Ureter (tissue), 1 donor: ENCODE data around the gene RAD18. TPM values are rescaled to one million over a fixed set of nuclear protein-coding genes. Genes with fewer than 3 reads are reported as not detected.

Experiments
- DNase-seq: peaks from one replicate; pipeline ENCODE4 v3.0.0-alpha.2; 2020; ENCODE audit warnings: low spot score
- total RNA-seq: library from RNA; stranded (reverse); gene quantifications from one replicate; pipeline ENCODE4 v1.2.4, GENCODE V29; 2023
- donor health status: DM: yes; HTN: yes; CAD: no.

The RAD18 gene
- 9.4 TPM for total RNA-seq

DNA sequence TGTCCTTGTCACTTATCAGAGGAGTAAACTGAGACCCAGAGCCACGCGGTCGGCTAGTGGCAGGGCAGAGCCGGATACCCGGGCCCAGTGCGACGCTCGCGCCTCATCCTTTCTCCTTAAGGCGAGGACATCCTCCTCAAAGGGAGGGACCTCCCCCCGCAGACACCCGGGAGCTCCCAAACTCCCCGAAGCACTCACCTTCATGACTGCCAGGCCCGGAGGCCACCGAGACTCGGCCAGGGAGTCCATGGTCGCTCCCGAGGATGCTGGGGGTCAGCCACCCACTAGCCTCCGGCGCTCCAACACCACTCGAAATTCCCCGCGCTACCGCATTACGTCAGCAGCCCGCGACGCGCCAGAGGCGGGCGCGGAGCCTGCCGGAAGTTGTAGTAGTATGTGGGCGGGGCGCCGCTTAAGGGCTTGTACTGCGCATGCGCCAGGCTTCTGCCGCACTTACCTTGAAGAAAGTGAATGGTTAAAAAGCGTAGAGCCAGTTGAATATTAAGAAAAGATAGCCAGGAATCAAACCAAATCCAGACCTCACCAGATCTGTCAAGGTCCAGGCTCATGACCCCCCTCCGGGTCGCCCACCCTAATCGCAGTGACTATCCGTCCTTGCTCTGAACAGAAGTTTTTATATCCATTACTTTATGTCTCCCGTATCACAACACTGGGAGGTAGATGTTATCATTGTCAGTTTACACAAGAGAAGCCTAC is at the start of gene RAD18:
TSS of gene RAD18 (minus strand) at position 336 of the 717 bp plus-strand sequence. CDS start at position 249, 87 bp downstream.
- DNase-seq: peak; percentile 93

DNA sequence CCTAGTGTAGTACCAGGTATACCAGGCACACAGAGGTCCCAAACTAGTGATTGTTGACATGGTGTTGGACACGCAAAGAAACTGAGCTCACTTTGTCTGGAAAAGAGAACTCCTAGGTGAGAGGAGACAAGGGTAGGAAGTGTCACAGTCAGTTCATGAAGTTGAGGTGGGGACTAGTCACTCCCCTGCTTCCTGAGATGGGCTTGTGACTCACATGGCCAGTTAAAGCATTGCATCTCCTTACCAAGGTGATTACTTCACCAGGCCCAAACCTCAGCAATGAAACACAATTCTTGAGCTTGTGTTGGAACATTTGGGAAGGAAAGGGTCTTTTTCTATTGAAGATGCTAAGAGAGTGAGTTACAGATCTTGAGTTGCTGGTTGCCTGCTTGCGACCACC is 49.2 kb upstream of the RAD18 start:
- no peak for DNase-seq

DNA sequence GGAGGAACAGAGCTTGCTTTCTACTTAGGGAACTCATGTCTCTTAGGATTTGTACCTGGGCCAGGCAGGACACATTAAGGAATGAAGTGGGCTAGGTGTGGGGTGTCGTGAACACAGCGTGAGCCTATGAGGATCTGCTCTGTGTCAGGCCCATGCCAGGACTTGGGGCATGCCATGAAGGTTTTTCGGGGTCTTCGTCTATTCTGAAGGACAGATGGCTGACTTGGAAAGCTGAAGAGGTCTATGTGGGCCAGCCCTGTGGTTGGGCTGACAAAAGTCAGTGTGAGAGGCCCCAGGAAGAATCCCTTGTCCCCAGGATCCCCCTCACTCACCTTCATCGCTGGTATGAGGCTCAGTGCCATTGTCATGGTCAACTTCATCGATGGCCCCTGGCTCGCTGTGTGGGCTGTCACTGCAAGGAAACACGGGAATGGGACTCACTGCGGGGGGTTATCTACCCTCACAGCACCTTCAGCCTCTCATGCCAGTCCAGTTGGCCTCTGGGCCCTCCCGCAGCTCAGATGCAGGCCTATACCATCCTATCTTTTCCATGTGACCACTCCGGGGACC is 46.8 kb upstream of the RAD18 start:
- DNase-seq: no peak

GRCh38 chr3:9008550-9009255 is 45.4 kb upstream of the RAD18 start:
- DNase-seq: no peak

- DNase-seq: no peak
Observed at GRCh38 chr3:9007928-9008327, 44.7 kb upstream of the RAD18 start.

DNA sequence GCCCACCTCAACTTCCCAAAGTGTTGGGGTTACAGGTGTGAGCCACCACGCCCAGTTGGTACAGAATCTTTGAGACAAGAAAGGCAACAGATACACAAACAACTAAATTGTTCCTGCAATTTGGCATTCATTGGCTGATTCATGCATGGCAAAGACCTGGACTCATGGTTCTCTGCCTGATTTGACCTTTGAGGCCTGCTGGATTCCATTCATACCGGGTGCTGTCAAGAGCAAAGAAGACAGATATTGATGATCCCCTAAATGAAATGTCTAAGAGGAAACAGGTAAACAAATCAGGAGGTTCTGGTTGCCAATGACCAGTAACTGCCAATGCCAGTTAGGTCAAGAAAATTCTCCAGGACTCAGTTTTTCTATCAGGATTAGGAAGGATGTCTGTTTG is 43.9 kb upstream of the RAD18 start:
- no peak for DNase-seq

GRCh38 chr3:9000041-9000440 is 36.8 kb upstream of the RAD18 start:
- DNase-seq: no peak

DNA sequence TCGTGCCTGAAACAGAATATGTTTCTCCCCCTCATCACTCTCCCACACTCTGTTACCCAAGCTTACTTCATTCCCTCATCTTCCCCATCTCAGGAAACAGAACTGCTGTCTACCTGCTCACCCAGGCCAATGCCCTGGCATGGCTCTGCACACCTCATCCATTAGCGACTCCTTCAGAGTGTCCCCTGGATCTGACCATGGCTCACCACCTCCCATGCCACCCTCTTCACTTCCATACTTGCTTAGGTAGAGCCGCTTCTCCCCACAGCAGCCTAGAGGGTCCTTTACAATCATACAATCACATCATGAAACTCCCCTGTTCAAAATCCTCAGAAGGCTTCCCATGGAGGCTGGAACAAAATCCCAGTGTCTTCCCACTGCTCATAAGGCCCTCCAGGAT is 33.9 kb upstream of the RAD18 start:
- DNase-seq: peak; percentile 25

DNA sequence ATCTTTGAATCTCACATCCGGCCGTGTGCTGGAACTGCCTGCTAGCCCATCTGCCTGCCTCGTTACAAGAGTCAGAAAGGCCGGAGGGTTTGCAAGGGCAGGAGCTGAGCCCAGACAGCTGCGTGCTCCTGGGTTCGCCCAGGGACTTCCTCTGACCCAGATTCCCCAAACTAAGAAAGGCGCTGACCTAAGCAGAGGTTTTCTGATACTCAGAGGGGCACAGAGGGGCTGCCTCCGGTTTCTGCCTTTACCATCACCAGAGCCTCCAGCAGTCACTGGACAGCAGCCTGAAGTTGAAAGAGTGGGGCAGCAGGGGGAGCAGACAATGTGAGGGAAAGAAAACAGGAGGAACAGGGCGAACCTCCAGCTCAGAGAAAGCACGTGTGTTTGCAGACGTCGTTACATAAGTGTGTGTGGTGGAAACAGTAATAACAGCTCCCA is 33.4 kb upstream of the RAD18 start:
- DNase-seq: peak; percentile 56

DNA sequence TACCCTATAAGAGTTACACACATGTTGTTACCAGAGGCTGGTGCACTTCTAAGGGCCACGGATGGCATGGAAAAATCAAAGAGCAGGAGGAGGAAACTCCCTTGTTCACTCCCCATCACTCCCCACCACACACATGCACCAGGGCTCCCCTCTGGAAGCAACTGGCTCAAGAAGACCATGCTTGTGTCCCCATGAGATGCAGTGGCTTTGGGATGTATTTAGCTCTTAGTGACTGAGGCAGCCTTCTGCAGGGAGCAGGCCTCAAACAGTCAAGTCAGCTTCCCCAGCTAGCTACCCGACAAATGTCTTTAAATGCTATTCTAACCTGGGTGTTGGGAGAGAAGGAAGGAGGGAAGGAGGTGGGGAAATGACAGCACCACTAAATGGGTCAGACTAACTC is 32.9 kb upstream of the RAD18 start:
- no peak for DNase-seq

GRCh38 chr3:8994226-8994625 is 31.0 kb upstream of the RAD18 start:
- peak; percentile 36 for DNase-seq

- DNase-seq: peak; percentile 34
Observed at GRCh38 chr3:8993331-8993730, 30.1 kb upstream of the RAD18 start.

- no peak for DNase-seq
Observed at GRCh38 chr3:8992854-8993253, 29.6 kb upstream of the RAD18 start.

GRCh38 chr3:8992199-8992598 is 28.9 kb upstream of the RAD18 start:
- DNase-seq: no peak

DNA sequence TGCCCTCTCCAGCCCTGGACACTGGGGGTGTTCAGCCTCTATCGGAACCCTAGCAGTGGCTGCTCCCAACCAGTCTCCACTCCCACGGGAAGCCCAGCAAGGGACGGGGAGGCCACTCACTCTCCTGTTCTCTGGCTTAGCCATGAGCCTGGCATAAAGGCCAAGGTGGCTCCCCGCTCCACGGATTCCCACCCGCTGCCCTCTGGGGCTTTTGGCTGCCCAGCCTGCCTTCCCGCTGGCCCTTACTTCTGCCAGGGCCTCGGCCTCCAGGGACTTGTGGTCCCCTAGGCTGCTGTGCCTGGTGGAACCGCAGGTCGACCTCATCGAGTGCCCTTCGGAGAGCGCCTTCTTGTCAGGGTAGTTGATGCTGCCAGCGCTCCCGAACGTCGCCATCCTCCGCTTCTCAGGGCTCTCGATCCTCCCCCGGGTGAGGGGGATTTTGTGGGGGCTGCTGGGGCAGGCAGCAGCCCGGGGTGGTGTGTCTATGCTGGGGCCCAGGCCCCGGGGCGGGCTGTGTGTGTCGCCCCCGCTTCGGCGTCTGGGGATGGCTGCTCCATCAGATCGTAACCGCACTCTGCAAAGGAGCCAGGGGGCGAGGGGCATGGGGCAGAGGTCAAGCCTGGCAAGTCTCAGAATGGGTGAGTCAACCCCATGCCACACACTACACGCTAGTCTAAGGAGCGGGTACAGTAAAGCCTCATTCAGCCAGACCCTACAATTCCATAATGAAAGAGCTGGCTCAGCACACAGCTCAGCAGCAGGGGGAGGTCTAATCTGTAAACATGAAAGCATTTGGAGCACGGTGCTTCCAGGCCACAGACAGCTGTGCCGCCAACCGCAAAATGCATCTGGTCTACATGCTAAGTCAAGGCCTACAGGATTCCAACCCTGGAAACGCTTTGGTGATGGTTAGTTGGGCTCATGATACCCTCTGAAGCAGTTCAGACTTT is 27.3 kb upstream of the RAD18 start:
- DNase-seq: no peak

DNA sequence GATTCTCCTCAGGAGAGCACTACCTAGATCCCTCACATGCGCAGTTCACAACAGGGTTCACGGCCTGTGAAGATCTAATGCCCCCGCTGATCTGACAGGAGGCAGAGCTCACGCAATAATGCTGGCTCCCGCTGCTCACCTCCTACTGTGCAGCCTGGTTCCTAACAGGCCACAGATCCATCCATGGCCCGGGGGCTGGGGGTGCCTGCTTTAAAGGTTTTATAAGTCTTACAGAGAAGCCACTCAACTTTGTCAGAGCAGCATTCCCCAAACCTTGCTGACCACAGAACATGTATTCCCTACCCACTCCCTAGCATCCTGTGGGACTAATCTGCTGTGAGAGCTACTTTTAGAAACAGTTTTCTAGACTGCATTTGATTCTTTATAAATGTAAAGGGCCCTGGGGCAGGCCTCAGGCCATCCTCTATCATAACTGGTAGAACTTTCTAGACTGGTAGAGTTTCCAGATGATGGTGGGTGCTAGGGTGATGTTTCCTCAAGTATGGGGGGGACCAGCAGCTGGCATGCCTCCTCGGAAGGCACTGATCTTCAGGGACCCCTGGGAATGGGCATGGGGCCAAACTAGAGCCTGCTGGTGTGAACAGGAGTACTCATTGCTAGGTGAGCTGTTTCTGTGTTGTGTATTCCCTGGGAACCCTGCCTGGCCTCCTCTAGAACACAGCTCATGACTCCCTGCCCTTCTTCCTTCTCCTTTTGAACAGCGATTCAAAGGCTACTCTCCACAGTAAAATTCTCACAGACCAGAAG is 25.7 kb upstream of the RAD18 start:
- DNase-seq: no peak

DNA sequence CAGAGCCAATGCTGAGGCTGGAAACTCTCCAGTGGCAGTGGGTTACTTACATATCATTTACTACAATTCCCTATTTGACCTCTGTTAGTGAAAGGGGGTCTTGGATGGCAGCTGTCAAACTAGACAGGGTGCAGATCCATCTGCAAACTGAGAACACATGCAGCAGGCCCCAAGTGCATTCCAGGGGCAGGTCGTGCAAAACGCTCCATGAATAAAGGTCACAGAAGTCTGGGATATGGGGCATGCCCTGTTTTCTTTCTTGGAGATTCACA is 25.0 kb upstream of the RAD18 start:
- no peak for DNase-seq

DNA sequence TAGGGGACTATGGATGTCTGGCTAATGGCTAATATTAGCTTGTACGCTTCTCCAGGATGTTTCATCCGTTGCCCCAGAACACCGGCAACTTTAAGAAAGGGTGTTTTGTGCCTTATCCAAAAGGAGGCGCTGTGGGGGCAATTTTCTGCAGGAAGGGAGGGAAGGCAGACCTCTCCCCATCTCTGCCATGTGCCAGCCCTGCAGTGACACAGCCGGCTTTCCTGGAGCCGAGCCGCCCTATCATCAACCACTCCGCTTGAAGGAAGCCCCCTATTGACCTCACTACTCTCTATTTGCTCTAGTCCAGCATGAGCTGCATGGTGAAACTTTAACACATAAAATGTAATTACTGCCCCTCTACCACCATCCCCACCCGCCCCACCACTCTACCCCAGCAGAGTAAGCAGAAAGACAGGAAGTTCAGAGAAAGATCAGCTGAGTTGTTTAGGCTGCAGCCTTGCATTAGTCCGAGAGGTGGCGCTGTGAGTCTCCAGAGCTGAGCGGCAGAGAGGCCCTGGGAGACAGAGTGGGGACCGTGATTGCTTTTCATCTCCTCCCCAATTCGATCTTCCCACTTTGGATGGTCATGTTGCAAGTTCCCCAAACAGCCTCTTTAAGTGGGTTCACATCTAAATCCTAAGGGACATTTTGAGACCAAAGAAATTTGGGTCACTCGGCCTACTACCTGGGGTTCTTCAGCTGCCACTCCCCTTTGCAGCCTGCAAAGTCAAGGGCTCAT is 24.5 kb upstream of the RAD18 start:
- peak; percentile 65 for DNase-seq

DNA sequence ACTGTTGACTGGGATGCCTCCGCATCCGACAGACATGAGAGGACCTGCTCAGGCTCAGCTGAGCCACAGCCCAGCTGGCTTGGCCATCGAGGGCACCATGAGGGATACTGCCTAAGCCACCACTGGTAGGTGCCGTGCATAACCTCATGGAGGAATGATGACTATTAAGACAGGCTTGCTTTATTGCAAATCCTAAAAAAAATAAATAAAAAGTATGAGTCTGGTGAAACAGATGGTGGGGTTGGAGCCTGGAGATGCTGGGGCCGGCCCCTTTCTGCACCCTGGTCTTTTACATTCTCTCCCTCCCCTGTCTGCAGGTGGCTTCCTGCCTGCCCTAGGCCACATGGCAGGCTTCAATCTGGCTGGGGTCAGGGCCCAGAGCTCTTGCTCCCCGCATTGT is 24.0 kb upstream of the RAD18 start:
- DNase-seq: no peak

GRCh38 chr3:8986741-8987140 is 23.5 kb upstream of the RAD18 start:
- DNase-seq: no peak

DNA sequence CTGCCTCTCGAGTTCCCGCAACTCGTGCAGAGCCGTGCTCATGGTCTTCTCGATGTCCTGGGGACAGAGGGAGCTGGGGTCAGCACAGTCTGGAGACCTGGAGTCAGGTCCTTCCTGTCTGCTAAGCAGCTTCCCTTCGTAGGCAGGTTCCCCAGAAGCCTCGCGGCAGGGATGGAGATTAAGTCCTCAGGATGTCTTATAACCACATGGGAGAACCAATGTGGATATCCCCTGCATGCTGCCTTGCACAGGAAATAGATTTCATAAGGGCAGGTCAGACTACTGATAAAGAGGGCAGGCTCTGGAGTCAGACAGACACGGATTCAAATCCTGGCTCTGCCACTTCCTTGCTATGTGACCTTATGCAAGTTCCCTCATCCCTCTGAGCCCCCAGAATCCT is 22.6 kb upstream of the RAD18 start:
- DNase-seq: no peak
